ENCODE measurements around the gene S100A12.

GRCh38 chr1:153367090-153367489 is 8.3 kb downstream of the S100A12 start:
- TF ChIP-seq CTCF (IDR thresholded peaks at IDR 0.05) (no peak), POLR2A (IDR thresholded peaks at IDR 0.05) (no peak)
